Prostate gland (tissue), 2 donors: ENCODE measurements around the gene RIPOR2.

Experiments used
- POLR2A ChIP-seq: fragments of 450-650 bp; IDR thresholded peaks from one replicate; pipeline ENCODE4 v1.6.1; 2016; ENCODE audit warnings: antibody characterized with exemption, mild to moderate bottlenecking
- POLR2AphosphoS5 ChIP-seq: sonication (generic); formaldehyde crosslinking; IDR thresholded peaks from one replicate; pipeline ENCODE4 v1.6.1; 2017; ENCODE audit warnings: antibody characterized with exemption
- TF ChIP-seq, protein P1 (sequence below), 4 experiments: fragments of 200-600 bp in 2 of 4; fragments of 450-650 bp in 2 of 4; sonication (generic) in 2 of 4; IDR thresholded peaks; 1 replicate in 3 of 4; 2 replicates in 1 of 4; pipeline ENCODE4 v1.5.1; 2016 to 2019; ENCODE audit warnings: antibody characterized with exemption in 4 of 4, mild to moderate bottlenecking in 2 of 4, moderate library complexity in 2 of 4

DNA sequence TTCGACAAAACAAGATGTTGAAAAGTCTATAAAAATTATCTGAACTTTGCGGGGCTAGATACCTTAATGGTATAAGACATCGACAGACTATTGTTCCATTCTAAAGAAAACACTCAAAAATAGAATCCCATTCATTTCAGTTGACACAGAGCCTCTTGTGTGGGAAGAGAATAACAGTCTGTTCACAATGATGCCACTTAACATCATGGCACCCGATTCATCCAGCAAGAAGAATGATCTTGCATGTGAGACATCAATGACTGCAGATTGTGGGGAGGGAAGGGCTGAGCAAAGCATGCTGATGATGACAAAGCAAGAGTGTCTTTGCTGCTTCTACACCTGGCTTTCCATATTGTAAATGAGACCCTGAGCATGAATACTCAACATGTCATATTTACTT, 87.3 kb downstream of the RIPOR2 start:
- TF ChIP-seq POLR2A (no peak), POLR2AphosphoS5 (no peak)
- TF ChIP-seq, protein P1, sequence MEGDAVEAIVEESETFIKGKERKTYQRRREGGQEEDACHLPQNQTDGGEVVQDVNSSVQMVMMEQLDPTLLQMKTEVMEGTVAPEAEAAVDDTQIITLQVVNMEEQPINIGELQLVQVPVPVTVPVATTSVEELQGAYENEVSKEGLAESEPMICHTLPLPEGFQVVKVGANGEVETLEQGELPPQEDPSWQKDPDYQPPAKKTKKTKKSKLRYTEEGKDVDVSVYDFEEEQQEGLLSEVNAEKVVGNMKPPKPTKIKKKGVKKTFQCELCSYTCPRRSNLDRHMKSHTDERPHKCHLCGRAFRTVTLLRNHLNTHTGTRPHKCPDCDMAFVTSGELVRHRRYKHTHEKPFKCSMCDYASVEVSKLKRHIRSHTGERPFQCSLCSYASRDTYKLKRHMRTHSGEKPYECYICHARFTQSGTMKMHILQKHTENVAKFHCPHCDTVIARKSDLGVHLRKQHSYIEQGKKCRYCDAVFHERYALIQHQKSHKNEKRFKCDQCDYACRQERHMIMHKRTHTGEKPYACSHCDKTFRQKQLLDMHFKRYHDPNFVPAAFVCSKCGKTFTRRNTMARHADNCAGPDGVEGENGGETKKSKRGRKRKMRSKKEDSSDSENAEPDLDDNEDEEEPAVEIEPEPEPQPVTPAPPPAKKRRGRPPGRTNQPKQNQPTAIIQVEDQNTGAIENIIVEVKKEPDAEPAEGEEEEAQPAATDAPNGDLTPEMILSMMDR (IDR thresholded peaks at IDR 0.05): no peak
